BLaER1 treated with 17β-estradiol and CSF1 and Interleukin-3, amounts not matched to agents 10 nM and 100 nM (cell line): ENCODE measurements around the gene HHIPL1.
A peak's percentile ranks its signal among the peaks of the same experiment; 100 is the strongest.

ENCODE experiments used
- H3K27ac ChIP-seq, 11 experiments: shearing (Covaris generic); formaldehyde crosslinking; 2 replicates each; pipeline ENCODE4 v1.8.1; 2022
- H3K27me3 ChIP-seq, 11 experiments: shearing (Covaris generic); formaldehyde crosslinking; 2 replicates each; pipeline ENCODE4 v1.8.1; 2022
- H3K36me3 ChIP-seq, 11 experiments: shearing (Covaris generic); formaldehyde crosslinking; 2 replicates each; pipeline ENCODE4 v1.8.1; 2022
- H3K4me1 ChIP-seq, 10 experiments: shearing (Covaris generic); formaldehyde crosslinking; 2 replicates each; pipeline ENCODE4 v1.8.1; 2022
- H3K4me2 ChIP-seq, 11 experiments: shearing (Covaris generic); formaldehyde crosslinking; 2 replicates each; pipeline ENCODE4 v1.8.1; 2022
- H3K4me3 ChIP-seq, 10 experiments: shearing (Covaris generic); formaldehyde crosslinking; 2 replicates each; pipeline ENCODE4 v1.8.1; 2022
- H3K9ac ChIP-seq, 11 experiments: shearing (Covaris generic); formaldehyde crosslinking; 2 replicates each; pipeline ENCODE4 v1.8.1; 2022
- H3K9me3 ChIP-seq, 11 experiments: shearing (Covaris generic); formaldehyde crosslinking; replicated peaks in 1 of 11; 2 replicates each; pipeline ENCODE4 v1.8.1; 2022
- H4K20me1 ChIP-seq, 11 experiments: shearing (Covaris generic); formaldehyde crosslinking; 2 replicates each; pipeline ENCODE4 v1.8.1; 2022
- Cebpa-rat ChIP-seq, 11 experiments: shearing (Covaris generic); IDR thresholded peaks; 2 replicates each; pipeline ENCODE4 v1.8.1; 2022

The HHIPL1 gene

GRCh38 chr14:99687284-99688209, 42.6 kb downstream of the HHIPL1 start:
- Histone ChIP-seq H3K27ac (peak overlapping the region in 8 of 11 experiments; percentile 9 to 75 (median 66); a peak in 15 of 22 replicates), H3K4me3 (peak overlapping the region in 2 of 10 experiments; percentile 13 to 33; a peak in 3 of 20 replicates), H3K36me3 (no peaks in the 10 kb centered on the region), H3K9me3 (no peaks in the 10 kb centered on the region), H3K4me1 (peaks cover 40 to 72% (median 63%) of the 10 kb centered on the region in 10 experiments), H3K9ac (peak overlapping the region in 7 of 11 experiments; percentile 10 to 63 (median 45); a peak in 10 of 22 replicates), H3K4me2 (peak overlapping the region; percentile 68 to 99 (median 87)), H3K27me3 (peaks cover 0 to 8% (median 0%) of the 10 kb centered on the region in 11 experiments; a peak in 2 of 22 replicates), H4K20me1 (no peaks in the 10 kb centered on the region)
- no peak for TF ChIP-seq Cebpa-rat (IDR thresholded peaks at IDR 0.05)

- Histone ChIP-seq H3K36me3 (no peaks in the 10 kb centered on the region), H3K4me2 (peak overlapping the region; percentile 68 to 99 (median 87)), H3K4me3 (no peak overlapping the region), H3K9ac (peak overlapping the region in 5 of 11 experiments; percentile 29 to 58 (median 30); a peak in 7 of 22 replicates), H4K20me1 (no peaks in the 10 kb centered on the region), H3K27ac (peak overlapping the region in 8 of 11 experiments; percentile 6 to 75 (median 66); a peak in 13 of 22 replicates), H3K9me3 (no peaks in the 10 kb centered on the region), H3K4me1 (peaks cover 37 to 65% (median 57%) of the 10 kb centered on the region in 10 experiments), H3K27me3 (peaks cover 0 to 8% (median 0%) of the 10 kb centered on the region in 11 experiments; a peak in 2 of 22 replicates)
- TF ChIP-seq Cebpa-rat (IDR thresholded peaks at IDR 0.05), result no peak
Observed at GRCh38 chr14:99688210-99688581, 43.3 kb downstream of the HHIPL1 start.

GRCh38 chr14:99688629-99689028, 43.7 kb downstream of the HHIPL1 start:
- H3K4me3 ChIP-seq, result no peak overlapping the region
- H3K4me1 ChIP-seq, result peaks cover 36 to 64% (median 55%) of the 10 kb centered on the region in 10 experiments
- no peaks in the 10 kb centered on the region for H3K9me3 ChIP-seq
- peaks cover 0 to 8% (median 0%) of the 10 kb centered on the region in 11 experiments; a peak in 2 of 22 replicates for H3K27me3 ChIP-seq
- H3K36me3 ChIP-seq, result no peaks in the 10 kb centered on the region
- no peak for TF ChIP-seq Cebpa-rat (IDR thresholded peaks at IDR 0.05)
- peak overlapping the region in 2 of 11 experiments; percentile 3 to 29; a peak in 1 of 22 replicates for H3K9ac ChIP-seq
- peak overlapping the region; percentile 68 to 99 (median 87) for H3K4me2 ChIP-seq
- H3K27ac ChIP-seq, result peak overlapping the region in 3 of 11 experiments; percentile 72 to 74 (median 74); a peak in 6 of 22 replicates
- no peaks in the 10 kb centered on the region for H4K20me1 ChIP-seq

- Histone ChIP-seq H3K27ac (peak overlapping the region in 2 of 11 experiments; percentile 72 to 74; a peak in 1 of 22 replicates), H3K4me2 (peak overlapping the region; percentile 38 to 99 (median 87); a peak in 20 of 22 replicates), H3K4me3 (no peak overlapping the region), H4K20me1 (no peaks in the 10 kb centered on the region), H3K9ac (0 out of 22 replicates have a peak overlapping the region, but pooled peaks of 1 of the 11 experiments have one; percentile 29), H3K36me3 (no peaks in the 10 kb centered on the region), H3K4me1 (peaks cover 36 to 62% (median 53%) of the 10 kb centered on the region in 10 experiments), H3K27me3 (peaks cover 0 to 8% (median 0%) of the 10 kb centered on the region in 11 experiments; a peak in 2 of 22 replicates), H3K9me3 (no peaks in the 10 kb centered on the region)
- no peak for TF ChIP-seq Cebpa-rat (IDR thresholded peaks at IDR 0.05)
Observed at GRCh38 chr14:99689266-99690236, 44.6 kb downstream of the HHIPL1 start.

- no peaks in the 10 kb centered on the region for H3K36me3 ChIP-seq
- peaks cover 0 to 4% (median 0%) of the 10 kb centered on the region in 11 experiments; a peak in 2 of 22 replicates for H3K27me3 ChIP-seq
- H3K4me2 ChIP-seq, result peak overlapping the region in 2 of 11 experiments; percentile 17 to 29; a peak in 2 of 22 replicates
- TF ChIP-seq Cebpa-rat (IDR thresholded peaks at IDR 0.05), result no peak
- peaks cover 36 to 55% (median 45%) of the 10 kb centered on the region in 10 experiments for H3K4me1 ChIP-seq
- H3K4me3 ChIP-seq, result no peak overlapping the region
- no peaks in the 10 kb centered on the region for H4K20me1 ChIP-seq
- no peak overlapping the region for H3K27ac ChIP-seq
- H3K9me3 ChIP-seq, result no peaks in the 10 kb centered on the region
- no peak overlapping the region for H3K9ac ChIP-seq
Observed at GRCh38 chr14:99690636-99691035, 45.7 kb downstream of the HHIPL1 start.

GRCh38 chr14:99691111-99691885, 46.4 kb downstream of the HHIPL1 start:
- H3K4me3 ChIP-seq, result no peak overlapping the region
- H3K36me3 ChIP-seq, result no peaks in the 10 kb centered on the region
- TF ChIP-seq Cebpa-rat (IDR thresholded peaks at IDR 0.05), result no peak
- H3K27ac ChIP-seq, result no peak overlapping the region
- H3K4me1 ChIP-seq, result peaks cover 34 to 48% (median 38%) of the 10 kb centered on the region in 10 experiments
- peak overlapping the region in 2 of 11 experiments; percentile 17 to 29; a peak in 1 of 22 replicates for H3K4me2 ChIP-seq
- no peaks in the 10 kb centered on the region for H3K9me3 ChIP-seq
- H3K9ac ChIP-seq, result no peak overlapping the region
- no peaks in the 10 kb centered on the region for H3K27me3 ChIP-seq
- no peaks in the 10 kb centered on the region for H4K20me1 ChIP-seq

GRCh38 chr14:99693918-99694317, 49.0 kb downstream of the HHIPL1 start:
- H3K9ac ChIP-seq, result no peak overlapping the region
- H3K4me3 ChIP-seq, result no peak overlapping the region
- H3K36me3 ChIP-seq, result no peaks in the 10 kb centered on the region
- H3K9me3 ChIP-seq, result 0 out of 22 replicates have a peak, but pooled peaks cover 0 to 10% (median 0%) of the 10 kb centered on the region in 11 experiments
- H3K27ac ChIP-seq, result no peak overlapping the region
- H3K27me3 ChIP-seq, result no peaks in the 10 kb centered on the region
- H4K20me1 ChIP-seq, result no peaks in the 10 kb centered on the region
- H3K4me1 ChIP-seq, result peaks cover 14 to 32% (median 19%) of the 10 kb centered on the region in 10 experiments
- no peak overlapping the region for H3K4me2 ChIP-seq
- no peak for TF ChIP-seq Cebpa-rat (IDR thresholded peaks at IDR 0.05)
